ENCODE measurements around the gene PSME1. TPM values are rescaled to one million over a fixed set of nuclear protein-coding genes. Genes with fewer than 3 reads are reported as not detected.

PSME1 gene
- total and polyA plus RNA-seq, 4 donors = 125 to 311 (median 239) TPM

- Histone ChIP-seq H3K4me3 (no peak overlapping the region), H3K9me3 (ENCODE audit: control insufficient read depth in 4 of 4, insufficient read depth in 3 of 4, low read length in 3 of 4) (no peaks in the 10 kb centered on the region), H3K27me3 (ENCODE audit: control insufficient read depth in 3 of 3, insufficient read depth in 3 of 3, low read length in 2 of 3) (no peaks in the 10 kb centered on the region), H3K9ac (ENCODE audit: insufficient read depth in 1 of 2, low read length in 2 of 2) (no peak overlapping the region), H3K4me1 (ENCODE audit: control insufficient read depth in 5 of 5, insufficient read depth in 5 of 5, low read length in 5 of 5) (peaks cover 8 to 30% (median 11%) of the 10 kb centered on the region in 5 donors), H3K27ac (ENCODE audit: low read depth in 1 of 2, low read length in 1 of 2) (no peak overlapping the region), H3K36me3 (ENCODE audit: control insufficient read depth in 4 of 4, insufficient read depth in 4 of 4, low read length in 4 of 4) (peaks cover 3 to 28% (median 17%) of the 10 kb centered on the region in 4 donors)
- ATAC-seq (ENCODE audit: insufficient read depth, low FRiP score) (no peak), DNase-seq (no peak)
- WGBS, 2 donors = 91 to 100% methylated on average over 2 of the region's 2 CpGs
- no peak for TF ChIP-seq CTCF (IDR thresholded peaks at IDR 0.05; ENCODE audit: control extremely low read depth, extremely low read depth)
Measured at GRCh38 chr14:24145219-24145618, 9.2 kb downstream of the PSME1 start.

DNA sequence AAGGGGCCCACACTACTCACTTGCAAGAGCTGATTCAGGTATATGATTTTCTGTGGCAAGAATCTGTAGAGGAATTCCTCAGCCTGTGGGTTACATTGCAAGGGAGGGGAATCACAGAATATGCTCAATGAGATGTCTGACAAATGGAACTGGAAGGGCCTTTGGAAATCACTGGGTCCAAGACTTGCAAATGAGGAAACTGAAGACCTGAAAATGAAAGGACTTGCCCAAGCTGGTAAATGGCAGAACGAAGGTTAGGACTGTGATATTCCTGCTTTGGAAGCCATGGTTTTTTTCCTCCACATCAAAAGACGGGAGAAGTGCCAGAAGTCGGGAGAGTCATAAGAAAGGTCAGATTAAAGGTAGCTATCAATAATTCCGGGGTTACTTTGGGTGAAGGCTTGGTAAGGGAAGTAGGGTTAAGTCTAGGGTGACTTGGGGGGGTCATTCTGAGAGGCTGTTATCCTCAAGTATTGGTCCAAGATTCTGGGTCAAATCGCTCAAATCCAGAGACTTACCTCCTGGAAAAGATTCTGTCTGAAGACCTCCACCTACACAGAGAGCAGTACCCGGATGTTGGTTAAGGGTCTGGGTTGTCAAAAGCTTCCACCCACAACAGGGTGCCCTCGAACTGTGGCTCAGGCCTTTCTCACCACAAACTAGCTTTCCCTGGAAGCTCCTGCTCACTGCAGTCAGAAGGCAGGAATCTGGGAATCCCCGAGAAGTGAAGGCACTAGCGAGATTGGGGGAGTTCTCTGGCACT lies 9.9 kb downstream of the PSME1 start:
- WGBS, 2 donors = 8 to 20% methylated on average over 9 of the region's 9 CpGs

DNA sequence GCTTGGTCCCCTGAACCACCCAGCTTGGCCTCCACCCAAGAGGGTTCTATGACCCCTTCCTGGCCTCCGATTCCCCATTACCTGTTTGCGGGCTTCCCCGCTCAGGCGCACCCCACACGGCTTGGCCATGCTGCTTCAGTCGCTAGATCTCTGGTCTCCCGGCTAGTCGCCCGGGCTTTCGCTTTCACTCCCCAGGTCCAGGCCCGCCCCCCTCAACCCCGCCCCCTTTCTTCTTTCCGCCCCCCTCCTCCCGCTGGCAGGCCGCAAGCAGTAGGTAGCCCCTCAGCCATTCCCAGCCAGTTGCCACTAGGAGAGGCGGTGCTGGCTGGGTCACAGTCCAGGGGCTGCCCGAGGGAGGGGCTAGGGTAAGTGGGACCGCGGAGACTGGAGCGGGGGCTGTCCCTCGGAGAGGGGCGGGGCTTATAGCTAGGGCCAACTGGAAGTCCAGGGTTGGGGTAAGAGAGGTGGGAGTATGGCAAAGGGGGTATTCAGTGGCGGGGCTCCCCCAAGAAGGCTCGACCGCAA lies 10.5 kb downstream of the PSME1 start, which contains the start of gene PSME2:
Gene PSME2 (minus strand): TSS at position 158 of the 525 bp plus-strand sequence. CDS start 29 bp downstream, at position 129.
- peak within 1 kb of the TSS; percentile 94 for H3K4me3 ChIP-seq
- H3K9ac ChIP-seq (ENCODE audit: insufficient read depth in 1 of 2, low read length in 2 of 2) = peak within 1 kb of the TSS in 1 of 2 donors; percentile 85
- no peak for TF ChIP-seq CTCF (IDR thresholded peaks at IDR 0.05; ENCODE audit: control extremely low read depth, extremely low read depth)
- peaks cover 10 to 41% (median 30%) of the 10 kb centered on the region in 4 donors for H3K36me3 ChIP-seq (ENCODE audit: control insufficient read depth in 4 of 4, insufficient read depth in 4 of 4, low read length in 4 of 4)
- H3K27ac ChIP-seq (ENCODE audit: low read depth in 1 of 2, low read length in 1 of 2) = peak within 1 kb of the TSS; percentile 89 to 93
- H3K4me1 ChIP-seq (ENCODE audit: control insufficient read depth in 5 of 5, insufficient read depth in 5 of 5, low read length in 5 of 5) = peaks cover 8 to 25% (median 12%) of the 10 kb centered on the region in 5 donors
- no peaks in the 10 kb centered on the region for H3K27me3 ChIP-seq (ENCODE audit: control insufficient read depth in 3 of 3, insufficient read depth in 3 of 3, low read length in 2 of 3)
- 0 to 1% methylated on average over 25 of the region's 25 CpGs for WGBS, 2 donors
- no peaks in the 10 kb centered on the region for H3K9me3 ChIP-seq (ENCODE audit: control insufficient read depth in 4 of 4, insufficient read depth in 3 of 4, low read length in 3 of 4)
- DNase-seq (peak; percentile 98 to 99 (median 98)), ATAC-seq (ENCODE audit: insufficient read depth, low FRiP score) (peak; percentile 84)

More for the DNA sequence above, 9.9 kb downstream of the PSME1 start:
- peak overlapping the region in 1 of 2 donors; percentile 85 for H3K9ac ChIP-seq (ENCODE audit: insufficient read depth in 1 of 2, low read length in 2 of 2)
- DNase-seq (no peak), ATAC-seq (ENCODE audit: insufficient read depth, low FRiP score) (no peak)
- H3K27me3 ChIP-seq (ENCODE audit: control insufficient read depth in 3 of 3, insufficient read depth in 3 of 3, low read length in 2 of 3) = no peaks in the 10 kb centered on the region
- H3K27ac ChIP-seq (ENCODE audit: low read depth in 1 of 2, low read length in 1 of 2) = peak overlapping the region; percentile 79 to 91
- peaks cover 8 to 26% (median 12%) of the 10 kb centered on the region in 5 donors for H3K4me1 ChIP-seq (ENCODE audit: control insufficient read depth in 5 of 5, insufficient read depth in 5 of 5, low read length in 5 of 5)
- no peaks in the 10 kb centered on the region for H3K9me3 ChIP-seq (ENCODE audit: control insufficient read depth in 4 of 4, insufficient read depth in 3 of 4, low read length in 3 of 4)
- H3K36me3 ChIP-seq (ENCODE audit: control insufficient read depth in 4 of 4, insufficient read depth in 4 of 4, low read length in 4 of 4) = peaks cover 5 to 34% (median 23%) of the 10 kb centered on the region in 4 donors
- no peak for TF ChIP-seq CTCF (IDR thresholded peaks at IDR 0.05; ENCODE audit: control extremely low read depth, extremely low read depth)
- H3K4me3 ChIP-seq = peak overlapping the region; percentile 71
